WTC11 (cell line): ENCODE data around the gene AGBL5.

Source experiments
- FOXP1 ChIP-seq: sonication (generic); formaldehyde crosslinking; IDR thresholded peaks from 2 replicates; pipeline ENCODE4 v1.8.0; 2022; ENCODE audit warnings: missing genetic modification reagents, mild to moderate bottlenecking, moderate library complexity, borderline replicate concordance
- SP1 ChIP-seq: sonication (generic); formaldehyde crosslinking; conservative IDR thresholded peaks from 2 replicates; pipeline ENCODE4 v1.8.1; 2022; ENCODE audit warnings: missing genetic modification reagents
- ZNF317 ChIP-seq: sonication (generic); formaldehyde crosslinking; IDR thresholded peaks from 2 replicates; pipeline ENCODE4 v1.8.1; 2023; ENCODE audit warnings: low read depth, mild to moderate bottlenecking, moderate library complexity, missing genetic modification reagents, borderline replicate concordance
- TF ChIP-seq, protein P1 (sequence below): fragments of 200-600 bp; IDR thresholded peaks from 2 replicates; pipeline ENCODE4 v1.8.0; 2022; ENCODE audit warnings: antibody characterized with exemption
- TF ChIP-seq, protein P2 (sequence below): sonication (generic); formaldehyde crosslinking; IDR thresholded peaks from 2 replicates; pipeline ENCODE4 v1.8.1; 2023; ENCODE audit warnings: mild to moderate bottlenecking, missing genetic modification reagents, borderline replicate concordance
- TF ChIP-seq, protein P3 (sequence below): fragments of 250-450 bp; sonication (Bioruptor Pico); IDR thresholded peaks from 2 replicates; pipeline ENCODE4 v1.8.0; 2021; ENCODE audit warnings: mild to moderate bottlenecking
- TF ChIP-seq, protein P4 (sequence below): sonication (generic); formaldehyde crosslinking; IDR thresholded peaks from 2 replicates; pipeline ENCODE4 v1.8.0; 2023; ENCODE audit warnings: mild to moderate bottlenecking, missing genetic modification reagents
- TF ChIP-seq, protein P5 (sequence below): sonication (generic); formaldehyde crosslinking; IDR thresholded peaks from 2 replicates; pipeline ENCODE4 v1.8.1; 2022; ENCODE audit warnings: low read depth, missing genetic modification reagents, borderline replicate concordance

DNA sequence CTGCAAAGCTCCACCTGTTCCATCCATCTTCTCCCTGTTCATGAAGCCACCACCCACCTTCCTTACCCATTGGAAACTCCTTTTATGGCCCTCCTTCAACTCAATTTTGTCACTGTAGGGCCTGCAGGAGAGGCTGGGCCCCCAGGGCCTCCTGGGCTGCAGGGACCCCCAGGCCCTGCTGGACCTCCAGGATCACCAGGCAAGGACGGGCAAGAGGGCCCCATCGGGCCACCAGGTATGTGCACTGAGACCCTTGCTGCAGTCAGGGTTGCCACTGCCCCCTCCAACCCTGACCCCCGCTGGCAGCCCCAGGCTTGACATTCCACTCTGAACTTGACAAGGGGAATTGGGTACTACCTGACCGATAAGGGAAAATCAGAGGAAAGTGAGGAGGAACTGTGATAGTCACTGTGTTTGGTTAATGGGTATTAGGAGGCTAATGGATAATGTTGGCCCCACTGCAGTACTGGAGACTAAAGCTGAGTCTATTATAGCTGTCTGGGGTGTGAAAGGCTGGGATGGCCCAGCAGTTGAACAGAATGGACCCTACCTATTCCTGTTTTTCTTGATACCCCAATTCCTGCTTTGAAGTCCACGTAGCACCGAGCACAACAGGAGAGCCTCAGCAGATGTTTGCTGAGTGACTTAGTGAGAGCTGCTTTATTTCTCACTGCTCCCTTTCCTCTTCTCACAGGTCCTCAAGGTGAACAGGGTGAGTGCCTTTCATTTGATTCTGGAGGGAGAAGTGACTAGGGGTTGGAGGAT is 33.0 kb downstream of the AGBL5 start:
- TF ChIP-seq, protein P1, sequence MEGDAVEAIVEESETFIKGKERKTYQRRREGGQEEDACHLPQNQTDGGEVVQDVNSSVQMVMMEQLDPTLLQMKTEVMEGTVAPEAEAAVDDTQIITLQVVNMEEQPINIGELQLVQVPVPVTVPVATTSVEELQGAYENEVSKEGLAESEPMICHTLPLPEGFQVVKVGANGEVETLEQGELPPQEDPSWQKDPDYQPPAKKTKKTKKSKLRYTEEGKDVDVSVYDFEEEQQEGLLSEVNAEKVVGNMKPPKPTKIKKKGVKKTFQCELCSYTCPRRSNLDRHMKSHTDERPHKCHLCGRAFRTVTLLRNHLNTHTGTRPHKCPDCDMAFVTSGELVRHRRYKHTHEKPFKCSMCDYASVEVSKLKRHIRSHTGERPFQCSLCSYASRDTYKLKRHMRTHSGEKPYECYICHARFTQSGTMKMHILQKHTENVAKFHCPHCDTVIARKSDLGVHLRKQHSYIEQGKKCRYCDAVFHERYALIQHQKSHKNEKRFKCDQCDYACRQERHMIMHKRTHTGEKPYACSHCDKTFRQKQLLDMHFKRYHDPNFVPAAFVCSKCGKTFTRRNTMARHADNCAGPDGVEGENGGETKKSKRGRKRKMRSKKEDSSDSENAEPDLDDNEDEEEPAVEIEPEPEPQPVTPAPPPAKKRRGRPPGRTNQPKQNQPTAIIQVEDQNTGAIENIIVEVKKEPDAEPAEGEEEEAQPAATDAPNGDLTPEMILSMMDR, result no peak
- TF ChIP-seq, protein P2, sequence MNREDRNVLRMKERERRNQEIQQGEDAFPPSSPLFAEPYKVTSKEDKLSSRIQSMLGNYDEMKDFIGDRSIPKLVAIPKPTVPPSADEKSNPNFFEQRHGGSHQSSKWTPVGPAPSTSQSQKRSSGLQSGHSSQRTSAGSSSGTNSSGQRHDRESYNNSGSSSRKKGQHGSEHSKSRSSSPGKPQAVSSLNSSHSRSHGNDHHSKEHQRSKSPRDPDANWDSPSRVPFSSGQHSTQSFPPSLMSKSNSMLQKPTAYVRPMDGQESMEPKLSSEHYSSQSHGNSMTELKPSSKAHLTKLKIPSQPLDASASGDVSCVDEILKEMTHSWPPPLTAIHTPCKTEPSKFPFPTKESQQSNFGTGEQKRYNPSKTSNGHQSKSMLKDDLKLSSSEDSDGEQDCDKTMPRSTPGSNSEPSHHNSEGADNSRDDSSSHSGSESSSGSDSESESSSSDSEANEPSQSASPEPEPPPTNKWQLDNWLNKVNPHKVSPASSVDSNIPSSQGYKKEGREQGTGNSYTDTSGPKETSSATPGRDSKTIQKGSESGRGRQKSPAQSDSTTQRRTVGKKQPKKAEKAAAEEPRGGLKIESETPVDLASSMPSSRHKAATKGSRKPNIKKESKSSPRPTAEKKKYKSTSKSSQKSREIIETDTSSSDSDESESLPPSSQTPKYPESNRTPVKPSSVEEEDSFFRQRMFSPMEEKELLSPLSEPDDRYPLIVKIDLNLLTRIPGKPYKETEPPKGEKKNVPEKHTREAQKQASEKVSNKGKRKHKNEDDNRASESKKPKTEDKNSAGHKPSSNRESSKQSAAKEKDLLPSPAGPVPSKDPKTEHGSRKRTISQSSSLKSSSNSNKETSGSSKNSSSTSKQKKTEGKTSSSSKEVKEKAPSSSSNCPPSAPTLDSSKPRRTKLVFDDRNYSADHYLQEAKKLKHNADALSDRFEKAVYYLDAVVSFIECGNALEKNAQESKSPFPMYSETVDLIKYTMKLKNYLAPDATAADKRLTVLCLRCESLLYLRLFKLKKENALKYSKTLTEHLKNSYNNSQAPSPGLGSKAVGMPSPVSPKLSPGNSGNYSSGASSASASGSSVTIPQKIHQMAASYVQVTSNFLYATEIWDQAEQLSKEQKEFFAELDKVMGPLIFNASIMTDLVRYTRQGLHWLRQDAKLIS, result no peak
- TF ChIP-seq, protein P3, sequence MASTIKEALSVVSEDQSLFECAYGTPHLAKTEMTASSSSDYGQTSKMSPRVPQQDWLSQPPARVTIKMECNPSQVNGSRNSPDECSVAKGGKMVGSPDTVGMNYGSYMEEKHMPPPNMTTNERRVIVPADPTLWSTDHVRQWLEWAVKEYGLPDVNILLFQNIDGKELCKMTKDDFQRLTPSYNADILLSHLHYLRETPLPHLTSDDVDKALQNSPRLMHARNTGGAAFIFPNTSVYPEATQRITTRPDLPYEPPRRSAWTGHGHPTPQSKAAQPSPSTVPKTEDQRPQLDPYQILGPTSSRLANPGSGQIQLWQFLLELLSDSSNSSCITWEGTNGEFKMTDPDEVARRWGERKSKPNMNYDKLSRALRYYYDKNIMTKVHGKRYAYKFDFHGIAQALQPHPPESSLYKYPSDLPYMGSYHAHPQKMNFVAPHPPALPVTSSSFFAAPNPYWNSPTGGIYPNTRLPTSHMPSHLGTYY (CRISPR knock-in tag), result no peak
- TF ChIP-seq FOXP1 (CRISPR knock-in tag) (no peak), SP1 (CRISPR knock-in tag) (no peak), ZNF317 (no peak)
- TF ChIP-seq, protein P4, sequence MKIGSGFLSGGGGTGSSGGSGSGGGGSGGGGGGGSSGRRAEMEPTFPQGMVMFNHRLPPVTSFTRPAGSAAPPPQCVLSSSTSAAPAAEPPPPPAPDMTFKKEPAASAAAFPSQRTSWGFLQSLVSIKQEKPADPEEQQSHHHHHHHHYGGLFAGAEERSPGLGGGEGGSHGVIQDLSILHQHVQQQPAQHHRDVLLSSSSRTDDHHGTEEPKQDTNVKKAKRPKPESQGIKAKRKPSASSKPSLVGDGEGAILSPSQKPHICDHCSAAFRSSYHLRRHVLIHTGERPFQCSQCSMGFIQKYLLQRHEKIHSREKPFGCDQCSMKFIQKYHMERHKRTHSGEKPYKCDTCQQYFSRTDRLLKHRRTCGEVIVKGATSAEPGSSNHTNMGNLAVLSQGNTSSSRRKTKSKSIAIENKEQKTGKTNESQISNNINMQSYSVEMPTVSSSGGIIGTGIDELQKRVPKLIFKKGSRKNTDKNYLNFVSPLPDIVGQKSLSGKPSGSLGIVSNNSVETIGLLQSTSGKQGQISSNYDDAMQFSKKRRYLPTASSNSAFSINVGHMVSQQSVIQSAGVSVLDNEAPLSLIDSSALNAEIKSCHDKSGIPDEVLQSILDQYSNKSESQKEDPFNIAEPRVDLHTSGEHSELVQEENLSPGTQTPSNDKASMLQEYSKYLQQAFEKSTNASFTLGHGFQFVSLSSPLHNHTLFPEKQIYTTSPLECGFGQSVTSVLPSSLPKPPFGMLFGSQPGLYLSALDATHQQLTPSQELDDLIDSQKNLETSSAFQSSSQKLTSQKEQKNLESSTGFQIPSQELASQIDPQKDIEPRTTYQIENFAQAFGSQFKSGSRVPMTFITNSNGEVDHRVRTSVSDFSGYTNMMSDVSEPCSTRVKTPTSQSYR, result no peak
- TF ChIP-seq, protein P5, sequence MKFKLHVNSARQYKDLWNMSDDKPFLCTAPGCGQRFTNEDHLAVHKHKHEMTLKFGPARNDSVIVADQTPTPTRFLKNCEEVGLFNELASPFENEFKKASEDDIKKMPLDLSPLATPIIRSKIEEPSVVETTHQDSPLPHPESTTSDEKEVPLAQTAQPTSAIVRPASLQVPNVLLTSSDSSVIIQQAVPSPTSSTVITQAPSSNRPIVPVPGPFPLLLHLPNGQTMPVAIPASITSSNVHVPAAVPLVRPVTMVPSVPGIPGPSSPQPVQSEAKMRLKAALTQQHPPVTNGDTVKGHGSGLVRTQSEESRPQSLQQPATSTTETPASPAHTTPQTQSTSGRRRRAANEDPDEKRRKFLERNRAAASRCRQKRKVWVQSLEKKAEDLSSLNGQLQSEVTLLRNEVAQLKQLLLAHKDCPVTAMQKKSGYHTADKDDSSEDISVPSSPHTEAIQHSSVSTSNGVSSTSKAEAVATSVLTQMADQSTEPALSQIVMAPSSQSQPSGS, result no peak
